ENCODE measurements around the gene GAL3ST2. TPM values are rescaled to one million over a fixed set of nuclear protein-coding genes. Genes with fewer than 3 reads are reported as not detected.
A peak's percentile ranks its signal among the peaks of the same experiment; 100 is the strongest.

GAL3ST2 gene
- polyA plus RNA-seq, 1 donor, result 0.20 TPM

DNA sequence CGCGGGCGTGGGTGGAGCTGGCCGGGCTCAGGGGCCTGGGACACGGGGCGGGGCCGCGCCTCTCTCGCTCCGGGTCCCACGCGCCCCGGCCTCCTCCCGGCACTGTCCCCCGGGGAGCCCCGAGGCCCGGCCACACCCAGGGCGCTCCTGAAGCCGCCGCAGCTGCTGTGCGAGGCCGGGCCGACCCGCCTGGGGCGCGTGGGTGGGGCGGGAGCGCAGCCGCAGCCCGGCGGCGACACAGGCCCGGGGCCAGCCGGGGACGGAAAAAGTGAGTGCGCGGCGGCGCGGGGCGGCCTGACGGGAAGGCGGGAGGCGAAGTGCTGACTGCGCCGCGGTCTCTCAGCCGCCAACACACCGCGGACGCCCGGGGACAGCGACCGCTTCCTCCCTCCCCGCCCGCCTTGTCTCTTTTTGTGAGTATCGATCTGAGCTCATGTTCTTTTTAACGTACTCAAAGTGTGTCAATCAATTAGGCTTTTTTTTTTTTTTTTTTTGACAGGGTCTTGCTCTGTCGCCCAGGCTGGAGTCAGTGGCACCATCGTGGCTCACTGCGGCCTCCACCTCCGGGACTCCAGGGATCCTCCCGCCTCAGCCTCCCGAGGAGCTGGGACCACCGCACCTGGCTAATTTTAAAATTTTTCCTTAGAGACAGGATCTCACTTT lies 67.6 kb downstream of the GAL3ST2 start:
- peak; percentile 44 for DNase-seq (ENCODE audit: low read depth)

DNA sequence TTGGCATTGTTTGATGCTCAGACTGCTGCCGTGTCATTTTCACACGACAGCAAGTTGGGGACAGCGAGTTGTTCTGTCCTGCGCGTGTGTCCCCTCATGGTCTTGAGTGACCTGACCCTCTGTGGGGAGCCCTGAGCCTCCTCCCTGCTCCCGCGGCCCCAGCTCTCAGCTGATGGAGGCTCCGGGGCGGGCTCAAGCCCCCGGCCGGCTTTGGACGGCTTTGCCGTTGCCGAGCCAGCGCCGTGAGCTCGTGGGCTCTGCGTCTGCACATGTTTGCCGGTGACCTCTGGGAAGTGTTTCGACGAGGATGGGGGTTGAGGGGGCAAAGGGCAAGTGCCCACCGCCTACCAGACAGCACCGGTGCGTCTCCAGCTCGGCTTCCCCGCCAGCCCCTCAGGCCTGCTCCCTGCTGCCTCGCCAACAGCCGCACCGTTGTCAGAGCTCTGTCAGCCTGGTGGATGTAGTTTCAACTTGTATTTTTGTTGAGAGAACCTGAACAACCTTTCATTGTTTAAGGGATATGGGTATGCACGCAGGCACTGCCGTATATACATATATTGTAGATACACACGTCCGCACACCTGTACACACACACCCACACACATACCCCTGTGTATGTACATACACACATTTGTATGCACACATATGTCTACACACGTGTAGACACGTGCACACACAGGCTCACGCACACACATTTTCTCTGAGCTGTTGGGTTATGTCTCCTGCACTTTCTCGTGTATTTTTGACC lies 68.4 kb downstream of the GAL3ST2 start:
- DNase-seq (ENCODE audit: low read depth), result no peak

GRCh38 chr2:241846406-241846805 lies 69.8 kb downstream of the GAL3ST2 start:
- DNase-seq (ENCODE audit: low read depth), result no peak

DNA sequence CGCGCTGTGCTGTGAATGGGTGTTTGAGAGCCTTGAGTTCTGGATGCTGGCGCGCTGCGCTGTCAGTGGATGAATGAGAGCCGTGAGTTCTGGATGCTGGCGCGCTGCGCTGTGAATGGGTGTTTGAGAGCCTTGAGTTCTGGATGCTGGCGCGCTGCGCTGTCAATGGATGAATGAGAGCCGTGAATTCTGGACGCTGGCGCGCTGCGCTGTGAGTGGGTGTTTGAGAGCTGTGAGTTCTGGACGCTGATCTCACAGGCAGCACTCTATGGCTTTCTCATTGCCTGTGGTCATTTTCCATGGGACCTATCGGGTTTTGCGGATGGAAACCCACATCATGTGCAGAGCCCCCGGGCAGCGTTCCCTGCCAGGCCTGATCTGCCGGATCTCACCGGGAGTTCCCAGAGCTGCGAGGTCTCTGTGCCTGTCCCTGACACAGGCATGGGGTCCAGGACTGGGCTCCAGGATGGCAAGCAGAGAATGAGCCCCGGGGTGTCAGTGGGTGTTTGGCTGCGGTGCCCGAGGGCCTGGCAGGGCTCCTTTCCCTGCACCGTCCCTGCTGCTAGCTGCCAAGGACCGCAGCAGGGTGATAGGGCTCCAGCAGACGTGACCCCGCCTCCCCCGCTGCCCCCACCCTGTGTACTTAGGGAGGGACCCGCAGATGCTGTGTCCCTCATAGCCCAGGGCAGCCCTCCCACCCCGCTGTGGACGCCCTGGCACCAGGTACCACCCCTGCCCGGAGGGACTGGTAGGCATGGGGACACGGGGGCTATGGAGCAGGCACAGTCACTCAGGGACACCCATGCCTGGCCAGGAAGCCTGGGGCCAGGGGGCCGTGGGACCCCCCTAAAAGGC lies 72.4 kb downstream of the GAL3ST2 start:
- no peak for DNase-seq (ENCODE audit: low read depth)

DNA sequence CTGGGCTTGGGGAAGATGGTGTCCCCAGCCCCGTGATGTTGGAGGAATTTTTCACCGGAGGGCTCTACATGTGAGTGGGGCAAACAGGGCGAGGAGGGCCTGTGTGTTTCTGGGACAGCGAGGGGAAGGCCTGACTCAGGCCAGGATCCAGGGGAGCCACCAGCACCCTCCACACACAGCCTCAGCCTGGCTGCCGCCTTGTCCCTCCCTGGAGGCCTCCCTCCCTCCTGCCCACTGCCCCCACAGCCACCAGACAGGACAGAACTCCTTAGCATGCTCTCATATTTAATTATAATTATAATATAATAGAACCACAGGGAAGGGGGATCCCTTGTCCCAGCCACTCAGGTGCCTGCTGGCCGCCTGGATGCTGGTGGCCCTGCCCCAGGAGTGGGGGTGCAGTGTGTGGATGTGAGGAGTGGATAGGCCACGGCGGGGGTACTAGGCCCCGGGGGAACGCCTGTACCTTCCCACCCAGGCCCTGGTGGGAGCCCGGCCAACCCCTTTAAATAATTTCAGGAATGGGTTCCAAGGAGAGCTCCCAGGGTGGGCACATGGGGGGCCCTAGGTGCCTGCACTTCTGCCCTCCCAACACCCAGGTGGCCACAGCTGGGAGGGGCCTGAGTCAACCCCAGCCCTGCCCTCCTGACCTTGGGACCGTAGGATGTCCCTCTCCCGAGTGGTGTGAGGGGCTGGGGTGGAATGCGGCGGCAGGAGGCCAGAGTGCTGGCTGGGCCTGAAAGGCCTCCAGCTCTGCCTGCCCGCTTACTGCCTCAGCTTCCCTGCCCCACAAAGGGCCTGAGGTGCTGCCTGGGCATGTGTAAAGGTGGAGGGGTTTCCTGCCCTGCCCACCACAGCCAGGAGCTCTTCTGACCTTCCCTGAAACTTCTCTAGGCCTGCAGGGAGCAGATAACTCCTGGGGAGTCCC lies 73.3 kb downstream of the GAL3ST2 start:
- DNase-seq (ENCODE audit: low read depth), result no peak

DNA sequence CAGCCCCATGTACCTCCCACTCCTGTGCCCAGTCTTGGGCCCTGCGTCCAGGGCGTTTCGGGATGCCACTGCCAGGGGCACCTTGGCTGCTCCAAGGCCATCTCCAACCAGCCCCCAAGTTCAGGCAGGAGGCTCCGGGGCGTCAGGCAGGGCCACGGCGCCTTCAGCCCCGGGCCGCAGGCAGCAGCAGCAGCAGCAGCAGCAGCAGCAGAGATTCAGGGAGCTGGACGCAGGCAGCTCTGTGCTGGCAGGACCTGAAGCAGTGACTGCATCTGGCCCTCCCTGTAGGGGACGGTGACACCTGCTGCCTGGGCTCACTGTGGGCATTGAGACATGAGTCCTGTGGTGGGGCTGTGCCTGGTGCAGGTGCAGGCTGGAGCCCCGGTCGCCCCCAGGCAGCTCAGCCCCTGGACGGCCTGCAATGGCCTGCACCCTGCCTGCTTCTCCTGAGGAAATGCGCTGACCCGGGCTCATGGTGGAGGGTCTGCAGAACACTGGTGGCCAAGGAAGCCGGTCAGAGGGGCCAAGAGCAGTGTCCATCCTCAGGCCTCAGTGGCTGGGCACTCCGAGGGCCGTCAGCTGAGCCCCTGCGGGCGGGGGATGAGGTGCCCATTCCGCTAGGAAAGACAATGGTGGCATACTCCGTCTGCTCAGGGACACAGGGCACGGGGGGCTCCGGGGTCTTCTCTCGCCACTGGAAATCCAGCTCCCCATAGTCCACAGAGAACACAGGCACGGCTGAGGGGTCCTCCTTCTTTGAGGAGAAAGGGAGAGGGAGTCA lies 74.1 kb downstream of the GAL3ST2 start:
- DNase-seq (ENCODE audit: low read depth), result no peak

DNA sequence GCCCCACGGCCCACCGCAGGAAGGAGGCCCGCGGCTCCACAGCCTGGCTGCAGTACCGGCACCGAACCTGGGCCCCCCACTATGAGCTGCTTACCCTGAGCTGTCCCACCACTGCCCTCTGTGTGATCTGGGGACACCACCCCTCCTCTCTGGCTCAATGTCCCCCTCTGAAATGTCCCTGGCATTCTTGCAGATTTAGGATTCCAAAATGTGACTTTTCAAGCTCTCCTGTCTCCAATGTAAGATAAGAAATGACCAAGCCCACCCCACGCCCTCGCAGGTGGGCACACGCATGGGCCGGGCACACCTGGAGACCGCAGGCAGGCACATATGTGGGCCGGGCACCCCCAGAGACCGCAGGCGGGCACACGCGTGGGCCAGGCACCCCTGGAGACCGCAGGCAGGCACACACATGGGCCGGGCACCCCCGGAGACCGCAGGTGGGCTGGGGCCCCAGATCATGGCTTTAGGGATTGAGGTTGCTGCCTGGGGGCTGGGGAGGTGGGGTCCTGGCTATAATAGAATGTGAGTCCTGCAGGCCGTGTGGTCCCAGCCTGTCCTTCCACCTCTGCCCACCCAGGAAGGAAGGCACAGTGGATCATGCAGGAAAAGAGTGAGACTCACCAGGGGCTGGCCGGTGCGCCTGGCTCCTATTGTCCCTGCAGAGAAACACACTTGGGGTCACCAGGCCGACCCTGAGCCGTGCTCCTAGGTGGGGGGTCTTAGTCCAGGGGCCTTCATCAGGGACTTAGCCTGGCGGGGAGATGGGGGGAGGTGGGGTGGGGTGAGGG lies 74.9 kb downstream of the GAL3ST2 start:
- no peak for DNase-seq (ENCODE audit: low read depth)

- DNase-seq (ENCODE audit: low read depth), result no peak
Observed at GRCh38 chr2:241852116-241852980, 75.7 kb downstream of the GAL3ST2 start.

DNA sequence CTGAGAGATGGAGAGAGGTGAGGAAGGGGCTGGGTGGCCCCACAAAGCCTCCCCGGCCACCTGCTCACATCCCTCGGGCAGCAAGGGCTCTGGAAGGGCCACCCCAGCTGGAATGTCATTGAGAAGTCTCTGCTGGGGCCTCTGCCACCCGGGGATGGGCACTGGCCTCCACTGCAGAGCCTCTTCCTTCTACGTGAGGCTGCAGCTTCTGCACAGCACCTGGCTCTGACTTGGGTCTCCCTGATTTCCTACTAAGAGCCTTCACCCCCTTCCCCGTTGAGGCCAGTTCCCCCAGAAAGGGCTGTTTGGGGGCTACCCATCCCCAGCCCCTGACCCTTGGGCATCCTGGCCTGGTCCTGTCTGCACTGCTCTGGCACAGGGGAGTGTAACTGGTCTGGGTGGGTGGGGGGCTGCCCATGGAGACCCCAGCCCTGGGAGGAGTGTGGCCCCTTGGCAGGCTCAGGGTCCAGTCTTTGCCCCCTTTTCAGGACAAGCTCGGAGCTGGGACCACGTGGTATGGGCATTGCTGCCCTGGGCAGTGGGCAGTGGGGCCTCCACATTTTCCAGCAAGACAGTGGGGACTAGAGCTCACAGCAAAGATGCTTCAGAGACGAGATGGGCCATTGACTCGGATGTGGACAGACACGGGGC lies 76.5 kb downstream of the GAL3ST2 start:
- no peak for DNase-seq (ENCODE audit: low read depth)

Other genes with a start within 250 kb of the GAL3ST2 start
- gene BOK, start 218.1 kb upstream of the GAL3ST2 start, polyA plus RNA-seq (ENCODE audit: insufficient read length), result 63.4 TPM
- gene THAP4, start 139.7 kb upstream of the GAL3ST2 start, polyA plus RNA-seq (ENCODE audit: insufficient read length), result 42.7 TPM
- 51.9 TPM for gene ATG4B, start 139.1 kb upstream of the GAL3ST2 start, polyA plus RNA-seq (ENCODE audit: insufficient read length)
- gene DTYMK, start 90.0 kb upstream of the GAL3ST2 start, polyA plus RNA-seq (ENCODE audit: insufficient read length), result 24.8 TPM
- 25.0 TPM for gene ING5, start 74.8 kb upstream of the GAL3ST2 start, polyA plus RNA-seq (ENCODE audit: insufficient read length)
- 24.9 TPM for gene D2HGDH, start 42.2 kb upstream of the GAL3ST2 start, polyA plus RNA-seq (ENCODE audit: insufficient read length)
- gene NEU4, start 32.4 kb downstream of the GAL3ST2 start, polyA plus RNA-seq (ENCODE audit: insufficient read length), result 7.0 TPM
- gene PDCD1, start 82.1 kb downstream of the GAL3ST2 start, polyA plus RNA-seq (ENCODE audit: insufficient read length), result 0.13 TPM
- 0.08 TPM for gene RTP5, start 92.9 kb downstream of the GAL3ST2 start, polyA plus RNA-seq (ENCODE audit: insufficient read length)

Data from forelimb muscle (tissue), 1 donor.